ENCODE data around the gene CACNB4. TPM values are rescaled to one million over a fixed set of nuclear protein-coding genes. Genes with fewer than 3 reads are reported as not detected.
"Not testable (repeated sequence)": the region's sequence is repeated elsewhere in the genome, so short reads cannot be mapped to it uniquely, and the experiment has no call there.

Gene CACNB4
- total RNA-seq, 1 donor from 2014 or later, result 3.4 TPM

DNA sequence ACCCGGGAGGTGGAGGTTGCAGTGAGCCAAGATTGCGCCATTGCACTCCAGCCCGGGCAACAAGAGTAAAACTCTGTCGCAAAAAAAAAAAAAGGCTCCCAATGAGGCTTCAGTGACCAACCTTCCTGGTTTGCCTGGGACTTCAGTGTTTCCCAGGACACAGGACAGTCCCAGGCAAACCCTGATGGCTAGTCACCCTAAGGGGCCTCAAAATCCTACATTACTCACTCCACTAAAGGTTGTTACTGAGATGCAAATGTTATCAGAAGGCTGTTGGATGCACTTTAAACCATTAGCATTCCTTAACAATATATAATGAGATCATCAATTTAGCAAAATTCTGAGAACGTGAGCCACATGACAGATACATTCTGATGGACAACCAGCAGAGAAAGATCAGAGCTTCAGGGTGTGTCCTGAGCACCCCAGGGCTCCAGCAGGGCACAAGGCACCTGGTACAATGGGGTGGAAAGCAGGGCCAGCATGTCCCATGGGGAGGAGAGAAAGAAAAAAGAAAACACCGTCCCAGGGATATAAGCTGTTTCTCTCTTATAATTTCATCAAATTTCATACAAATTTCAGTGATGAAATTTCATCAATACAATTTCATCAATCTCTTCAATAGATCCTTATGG is 152.5 kb downstream of the CACNB4 start:
- H3K4me3 Mint-ChIP-seq (ENCODE audit: unreplicated experiment), result no peak overlapping the region
- H3K9me3 Mint-ChIP-seq (ENCODE audit: unreplicated experiment), result peaks cover 11% of the 10 kb centered on the region
- TF ChIP-seq, protein P1, sequence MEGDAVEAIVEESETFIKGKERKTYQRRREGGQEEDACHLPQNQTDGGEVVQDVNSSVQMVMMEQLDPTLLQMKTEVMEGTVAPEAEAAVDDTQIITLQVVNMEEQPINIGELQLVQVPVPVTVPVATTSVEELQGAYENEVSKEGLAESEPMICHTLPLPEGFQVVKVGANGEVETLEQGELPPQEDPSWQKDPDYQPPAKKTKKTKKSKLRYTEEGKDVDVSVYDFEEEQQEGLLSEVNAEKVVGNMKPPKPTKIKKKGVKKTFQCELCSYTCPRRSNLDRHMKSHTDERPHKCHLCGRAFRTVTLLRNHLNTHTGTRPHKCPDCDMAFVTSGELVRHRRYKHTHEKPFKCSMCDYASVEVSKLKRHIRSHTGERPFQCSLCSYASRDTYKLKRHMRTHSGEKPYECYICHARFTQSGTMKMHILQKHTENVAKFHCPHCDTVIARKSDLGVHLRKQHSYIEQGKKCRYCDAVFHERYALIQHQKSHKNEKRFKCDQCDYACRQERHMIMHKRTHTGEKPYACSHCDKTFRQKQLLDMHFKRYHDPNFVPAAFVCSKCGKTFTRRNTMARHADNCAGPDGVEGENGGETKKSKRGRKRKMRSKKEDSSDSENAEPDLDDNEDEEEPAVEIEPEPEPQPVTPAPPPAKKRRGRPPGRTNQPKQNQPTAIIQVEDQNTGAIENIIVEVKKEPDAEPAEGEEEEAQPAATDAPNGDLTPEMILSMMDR (IDR thresholded peaks at IDR 0.05), result no peak
- H3K27me3 Mint-ChIP-seq (ENCODE audit: unreplicated experiment), result peaks cover 7% of the 10 kb centered on the region
- H3K27ac Mint-ChIP-seq (ENCODE audit: unreplicated experiment), result no peak overlapping the region
- no peaks in the 10 kb centered on the region for H3K36me3 Mint-ChIP-seq (ENCODE audit: unreplicated experiment)
- no peak for DNase-seq (ENCODE audit: extremely low spot score, unreplicated experiment)
- no peaks in the 10 kb centered on the region for H3K4me1 Mint-ChIP-seq (ENCODE audit: unreplicated experiment)

DNA sequence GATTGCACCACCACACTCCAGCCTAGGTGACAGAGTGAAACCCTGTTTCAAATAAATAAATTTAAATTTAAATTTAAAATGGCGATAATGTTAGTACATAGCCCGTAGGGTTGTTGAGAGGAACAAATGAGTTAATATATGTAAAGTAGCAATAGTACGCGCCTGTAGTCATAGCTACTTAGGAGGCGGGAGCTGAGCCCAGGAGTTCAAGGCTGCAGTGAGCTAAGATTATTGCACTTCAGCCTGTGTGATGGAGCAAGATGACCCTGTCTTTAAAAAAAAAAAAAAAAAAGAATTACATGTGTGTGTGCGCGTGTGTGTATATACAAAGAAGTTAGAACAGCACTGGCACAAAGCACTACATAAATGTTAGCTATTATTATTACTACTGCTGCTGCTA is 153.2 kb downstream of the CACNB4 start:
- no peaks in the 10 kb centered on the region for H3K4me1 Mint-ChIP-seq (ENCODE audit: unreplicated experiment)

DNA sequence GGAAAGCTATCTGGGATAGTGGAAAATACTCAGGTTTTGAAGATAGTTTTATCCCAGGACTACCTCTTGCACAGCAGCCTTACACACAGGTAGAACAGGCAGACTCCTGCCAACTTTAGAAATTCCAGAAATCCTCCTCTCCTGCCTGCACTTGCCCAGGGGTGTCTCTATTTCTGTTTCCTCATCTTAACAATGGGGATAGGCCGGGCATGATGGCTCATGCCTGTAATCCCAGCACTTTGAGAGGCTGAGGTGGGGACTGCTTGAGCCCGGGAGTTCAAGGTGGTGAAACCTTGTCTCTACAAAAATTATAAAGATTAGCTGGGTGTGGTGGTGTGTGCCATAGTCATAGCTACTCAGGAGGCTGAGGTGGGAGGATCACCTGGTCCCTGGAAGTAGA is 153.7 kb downstream of the CACNB4 start:
- peaks cover 11% of the 10 kb centered on the region for H3K27me3 Mint-ChIP-seq (ENCODE audit: unreplicated experiment)

More for the DNA sequence above, 153.2 kb downstream of the CACNB4 start:
- no peak for DNase-seq (ENCODE audit: extremely low spot score, unreplicated experiment)
- H3K36me3 Mint-ChIP-seq (ENCODE audit: unreplicated experiment), result no peaks in the 10 kb centered on the region
- H3K4me3 Mint-ChIP-seq (ENCODE audit: unreplicated experiment), result no peak overlapping the region
- H3K27me3 Mint-ChIP-seq (ENCODE audit: unreplicated experiment), result peaks cover 7% of the 10 kb centered on the region
- no peak overlapping the region for H3K27ac Mint-ChIP-seq (ENCODE audit: unreplicated experiment)
- TF ChIP-seq, protein P1 (IDR thresholded peaks at IDR 0.05), result no peak
- peaks cover 11% of the 10 kb centered on the region for H3K9me3 Mint-ChIP-seq (ENCODE audit: unreplicated experiment)

DNA sequence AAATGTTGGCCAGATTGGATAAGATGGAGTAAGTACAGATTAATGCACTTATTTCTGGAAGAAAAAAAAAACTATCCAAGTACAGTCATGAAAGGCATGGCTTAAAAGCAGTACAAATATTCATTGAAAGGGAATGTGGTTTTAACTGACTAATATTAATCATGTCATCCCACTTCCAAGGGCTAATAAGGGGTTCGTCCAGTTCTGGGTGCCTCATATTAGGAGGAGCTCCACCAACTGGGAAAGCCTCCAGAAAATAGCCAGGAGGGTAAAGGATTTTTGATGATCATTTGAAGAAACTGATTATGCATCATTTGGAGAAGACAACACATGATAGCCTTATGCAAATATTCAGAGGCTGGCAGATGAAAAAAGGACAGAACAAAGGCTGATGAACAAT is 155.4 kb downstream of the CACNB4 start:
- no peaks in the 10 kb centered on the region for H3K4me1 Mint-ChIP-seq (ENCODE audit: unreplicated experiment)
- TF ChIP-seq, protein P1 (IDR thresholded peaks at IDR 0.05), result no peak

More for the DNA sequence above, 153.7 kb downstream of the CACNB4 start:
- H3K4me1 Mint-ChIP-seq (ENCODE audit: unreplicated experiment), result no peaks in the 10 kb centered on the region
- no peak overlapping the region for H3K27ac Mint-ChIP-seq (ENCODE audit: unreplicated experiment)
- no peaks in the 10 kb centered on the region for H3K36me3 Mint-ChIP-seq (ENCODE audit: unreplicated experiment)
- TF ChIP-seq, protein P1 (IDR thresholded peaks at IDR 0.05), result no peak
- H3K9me3 Mint-ChIP-seq (ENCODE audit: unreplicated experiment), result peaks cover 11% of the 10 kb centered on the region
- DNase-seq (ENCODE audit: extremely low spot score, unreplicated experiment), result no peak
- H3K4me3 Mint-ChIP-seq (ENCODE audit: unreplicated experiment), result no peak overlapping the region

DNA sequence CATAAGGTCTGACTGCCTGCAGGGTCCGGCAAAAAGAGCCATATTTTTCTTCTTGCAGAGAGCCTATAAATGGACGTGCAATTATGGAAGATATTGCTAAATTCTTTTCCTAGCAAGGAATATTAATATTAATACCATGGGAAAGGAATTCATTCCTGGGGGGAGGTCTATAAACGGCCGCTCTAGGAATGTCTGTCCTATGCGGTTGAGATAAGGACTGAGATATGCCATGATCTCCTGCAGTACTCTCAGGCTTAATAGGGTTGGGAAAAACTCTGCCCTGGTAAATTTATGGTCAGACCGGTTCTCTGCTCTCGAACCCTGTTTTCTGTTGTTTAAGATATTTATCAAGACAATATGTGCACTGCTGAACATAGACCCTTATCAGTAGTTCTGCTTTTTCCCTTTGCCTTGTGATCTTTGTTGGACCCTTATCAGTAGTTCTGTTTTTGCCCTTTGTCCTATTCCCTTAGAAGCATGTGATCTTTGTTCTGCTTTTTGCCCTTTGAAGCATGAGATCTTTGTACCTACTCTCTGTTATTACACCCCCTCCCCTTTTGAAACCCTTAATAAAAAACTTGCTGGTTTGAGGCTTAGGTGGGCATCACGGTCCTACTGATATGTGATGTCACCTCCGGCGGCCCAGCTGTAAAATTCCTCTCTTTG is 156.2 kb downstream of the CACNB4 start:
- peaks cover 13% of the 10 kb centered on the region for H3K27me3 Mint-ChIP-seq (ENCODE audit: unreplicated experiment)
- not testable (repeated sequence) for H3K27ac Mint-ChIP-seq (ENCODE audit: unreplicated experiment); H3K4me1 Mint-ChIP-seq (ENCODE audit: unreplicated experiment); H3K4me3 Mint-ChIP-seq (ENCODE audit: unreplicated experiment); H3K36me3 Mint-ChIP-seq (ENCODE audit: unreplicated experiment); DNase-seq (ENCODE audit: extremely low spot score, unreplicated experiment)
- H3K9me3 Mint-ChIP-seq (ENCODE audit: unreplicated experiment), result peaks cover 11% of the 10 kb centered on the region

More for the DNA sequence above, 155.4 kb downstream of the CACNB4 start:
- Mint-ChIP-seq H3K9me3 (ENCODE audit: unreplicated experiment) (peaks cover 11% of the 10 kb centered on the region), H3K27ac (ENCODE audit: unreplicated experiment) (no peak overlapping the region), H3K4me3 (ENCODE audit: unreplicated experiment) (no peak overlapping the region), H3K36me3 (ENCODE audit: unreplicated experiment) (no peaks in the 10 kb centered on the region), H3K27me3 (ENCODE audit: unreplicated experiment) (peaks cover 8% of the 10 kb centered on the region)
- DNase-seq (ENCODE audit: extremely low spot score, unreplicated experiment), result no peak

Measured in osteocyte (in vitro differentiated cells).